HG03064 (cell line): Measurements from ENCODE around the gene ARHGEF4.
A peak's percentile ranks its signal among the peaks of the same experiment; 100 is the strongest.

ENCODE experiments used
- ATAC-seq: cut with Tn5 transposase; IDR thresholded peaks from one replicate; pipeline ENCODE4 v1.9.1; 2021; ENCODE audit warnings: low read depth; ENCODE audit not compliant: unreplicated experiment

ARHGEF4 gene

DNA sequence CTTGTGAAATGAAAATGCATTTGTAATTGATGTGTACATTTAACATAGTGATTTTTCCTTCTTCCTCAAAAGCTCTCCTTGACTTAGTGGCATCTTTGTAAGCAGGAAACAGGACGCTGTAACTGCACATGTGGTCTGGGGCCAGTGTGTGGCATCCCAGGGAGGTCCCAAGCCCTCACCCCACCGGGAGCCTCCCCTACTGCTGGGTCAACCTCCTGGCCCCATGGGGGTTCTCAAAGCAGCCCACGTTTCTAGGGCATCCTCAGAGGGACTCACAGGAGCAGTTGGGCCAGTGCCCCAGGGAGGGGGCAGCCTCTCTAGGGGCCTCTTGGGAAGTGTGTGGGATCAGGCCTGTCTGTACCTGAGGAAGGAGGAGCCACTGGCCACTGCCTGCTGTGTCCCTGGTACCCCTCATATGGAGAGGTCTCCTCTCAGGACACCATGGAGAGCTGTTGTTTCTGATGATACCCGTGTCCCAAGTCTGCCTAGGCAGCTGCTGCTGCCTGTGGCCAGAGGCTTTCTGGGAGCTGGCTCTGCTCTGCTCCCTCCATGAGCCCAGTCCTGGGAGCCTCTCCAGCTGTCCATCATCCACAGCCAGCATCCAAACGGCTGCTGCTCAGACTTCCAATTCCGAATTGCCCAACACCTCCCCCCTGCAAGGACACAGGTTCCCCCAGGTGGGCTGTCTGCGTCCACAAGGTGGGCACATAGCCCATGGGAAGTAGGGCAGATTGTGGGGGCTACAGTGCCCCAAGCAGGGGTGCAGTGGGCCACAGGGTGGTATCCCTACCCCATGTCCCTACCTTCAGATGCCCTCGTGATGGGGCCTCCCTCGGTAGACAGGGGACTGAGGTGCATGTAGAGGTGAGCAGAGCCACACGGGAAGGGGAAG is 13.4 kb downstream of the ARHGEF4 start:
- no peak for ATAC-seq

GRCh38 chr2:130850788-130851623 is 14.3 kb downstream of the ARHGEF4 start:
- ATAC-seq: no peak

- ATAC-seq: no peak
Observed at GRCh38 chr2:130851624-130852382, 15.1 kb downstream of the ARHGEF4 start.

- no peak for ATAC-seq
Observed at GRCh38 chr2:130852521-130853115, 15.9 kb downstream of the ARHGEF4 start.

DNA sequence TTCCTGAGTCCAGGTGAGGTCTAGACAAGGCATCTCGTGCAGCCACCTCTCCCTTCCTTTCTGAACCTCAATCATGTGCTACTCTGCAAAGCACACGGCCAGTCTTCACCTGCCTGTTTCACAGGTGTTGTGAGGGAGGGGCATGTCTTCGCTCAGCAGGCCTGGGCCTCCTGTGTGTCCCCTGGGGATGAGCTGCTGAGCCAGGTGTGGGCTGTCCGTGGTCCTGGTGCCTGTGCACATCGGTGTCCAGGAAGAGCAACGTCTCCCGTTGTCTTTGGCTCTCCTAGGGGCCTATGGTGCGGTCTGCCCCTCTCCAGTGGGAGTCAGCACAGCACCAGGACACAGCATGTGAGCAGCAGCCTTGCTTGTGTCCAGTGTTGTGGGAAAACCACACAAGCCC is 16.7 kb downstream of the ARHGEF4 start:
- ATAC-seq: no peak

- no peak for ATAC-seq
Observed at GRCh38 chr2:130854301-130854700, 17.6 kb downstream of the ARHGEF4 start.

DNA sequence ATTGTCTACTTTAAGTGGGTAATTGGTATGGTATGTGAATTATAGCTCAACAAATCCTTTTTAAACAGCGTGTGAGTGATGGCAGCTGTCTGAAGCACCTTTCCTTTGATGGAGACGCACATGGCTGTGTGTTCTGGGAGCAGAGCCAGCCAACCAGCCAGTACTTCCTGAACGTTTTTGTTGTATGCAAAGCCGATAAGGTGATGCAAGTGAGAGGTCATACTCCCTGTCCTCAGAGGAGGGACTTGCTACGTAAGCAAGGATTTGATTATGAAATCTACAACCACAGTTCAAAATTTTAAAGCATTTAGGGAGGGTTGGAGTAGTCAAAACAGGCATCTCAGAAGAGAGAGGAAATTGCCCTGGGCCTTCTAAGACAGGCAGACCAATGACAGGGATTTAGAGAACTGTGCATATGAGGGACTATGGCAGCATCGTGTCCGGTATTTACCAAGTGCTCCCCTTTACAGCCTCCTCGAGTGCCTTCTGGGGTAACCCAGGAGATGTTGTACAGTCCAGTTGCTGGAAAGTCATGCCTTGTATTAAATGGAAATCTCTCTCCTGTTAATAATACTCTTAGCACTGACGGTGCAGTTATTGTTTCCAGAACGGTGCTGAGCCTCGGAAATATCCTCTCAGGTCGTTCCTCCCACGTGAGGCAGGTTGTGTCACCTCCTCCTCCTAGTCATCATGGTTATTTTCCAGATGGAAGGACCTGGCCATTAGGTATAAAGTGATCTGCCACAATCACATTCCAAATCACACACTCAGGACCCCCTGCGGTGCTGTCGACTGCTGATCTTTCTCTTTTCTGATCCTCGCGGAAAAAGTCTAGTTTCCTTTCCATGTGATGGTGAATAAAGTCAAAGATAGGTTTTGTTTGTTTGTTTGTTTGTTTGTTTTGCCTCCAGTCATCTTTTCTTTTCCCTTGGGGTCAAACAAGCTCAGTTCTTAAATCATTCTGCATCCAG is 28.4 kb downstream of the ARHGEF4 start:
- no peak for ATAC-seq

- ATAC-seq: no peak
Observed at GRCh38 chr2:130869441-130870160, 32.9 kb downstream of the ARHGEF4 start.

- ATAC-seq: no peak
Observed at GRCh38 chr2:130870161-130870485, 33.4 kb downstream of the ARHGEF4 start.

DNA sequence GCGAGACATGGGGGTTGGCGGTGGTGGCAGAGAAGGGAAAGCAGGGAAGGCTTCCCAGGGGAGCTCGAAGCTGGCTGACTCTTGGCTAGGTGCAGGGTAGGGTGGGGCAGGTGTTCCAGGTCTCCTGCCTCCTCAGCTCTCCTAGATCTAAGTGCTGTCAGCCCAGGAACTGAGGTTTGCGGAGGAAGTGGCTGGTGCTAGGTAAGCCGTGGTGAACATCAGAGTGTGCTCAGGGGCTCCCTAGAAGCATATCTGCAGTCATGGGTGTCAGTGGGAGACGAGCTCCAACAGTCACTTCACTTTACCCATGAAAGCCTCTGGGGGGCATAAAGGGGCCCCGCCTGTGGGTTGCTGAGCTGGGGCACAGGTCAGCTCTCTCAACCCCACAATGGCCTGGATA is 34.1 kb downstream of the ARHGEF4 start:
- ATAC-seq: no peak

DNA sequence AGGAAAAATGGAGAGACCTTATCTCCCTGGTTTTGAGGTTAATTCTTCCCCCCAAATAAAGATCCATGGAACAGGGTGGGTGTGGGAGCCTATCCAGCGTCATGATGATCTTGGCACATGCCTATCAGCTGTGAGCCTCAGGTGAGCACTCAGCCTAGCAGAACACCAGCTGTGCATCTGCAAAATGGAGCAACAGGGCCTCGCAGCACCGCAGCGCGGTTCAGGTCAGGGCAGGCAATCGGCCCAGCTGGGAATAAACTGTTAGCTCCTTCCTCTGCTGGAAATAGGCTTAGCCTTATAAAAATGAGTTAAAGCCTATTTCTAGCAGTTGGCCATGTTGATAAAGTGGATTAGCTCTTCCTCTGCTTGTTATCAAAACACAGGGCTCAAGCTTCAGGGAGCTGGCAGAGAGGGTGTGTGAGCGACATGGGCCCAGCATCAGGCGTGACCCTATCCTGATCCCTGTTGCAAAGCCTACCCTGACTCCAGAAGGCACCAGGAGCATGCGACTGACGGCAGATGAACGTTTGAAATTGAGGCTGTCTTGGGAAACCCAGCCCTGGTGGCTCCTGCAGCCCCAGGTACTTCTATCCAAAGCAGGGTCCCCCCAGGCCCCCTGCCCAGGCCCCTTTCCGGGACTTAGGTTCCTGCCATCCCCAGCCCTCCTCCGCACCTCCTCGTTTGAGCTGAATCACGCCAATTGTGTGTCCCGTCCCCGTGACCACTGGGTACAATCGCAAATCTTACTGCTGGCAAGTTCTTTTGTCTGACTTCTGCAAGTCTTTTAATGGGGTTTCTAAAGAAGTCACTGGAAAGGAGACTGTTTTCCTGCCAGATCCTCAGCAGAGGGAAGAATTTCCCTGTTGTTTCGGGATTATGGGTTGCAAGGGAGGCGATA is 35.4 kb downstream of the ARHGEF4 start:
- no peak for ATAC-seq

DNA sequence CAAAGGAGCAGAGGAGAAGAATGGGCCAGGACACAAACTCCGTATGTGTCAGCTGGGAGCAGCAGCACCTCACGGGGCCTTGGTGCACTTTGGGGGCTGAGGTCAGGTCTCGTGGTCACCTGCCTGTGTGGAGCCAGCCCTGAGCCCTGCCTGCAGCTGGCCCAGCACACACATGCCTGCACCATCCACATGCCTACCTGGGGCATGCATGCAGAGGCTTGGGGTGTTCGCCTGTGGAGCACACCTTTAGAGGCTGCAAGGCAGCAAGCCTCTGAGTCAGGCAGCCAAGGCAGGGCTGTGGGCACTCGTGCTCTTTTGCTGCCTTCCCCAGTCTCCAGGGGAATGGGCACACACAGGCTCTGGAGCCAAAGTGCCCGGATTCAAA is 36.0 kb downstream of the ARHGEF4 start:
- no peak for ATAC-seq

DNA sequence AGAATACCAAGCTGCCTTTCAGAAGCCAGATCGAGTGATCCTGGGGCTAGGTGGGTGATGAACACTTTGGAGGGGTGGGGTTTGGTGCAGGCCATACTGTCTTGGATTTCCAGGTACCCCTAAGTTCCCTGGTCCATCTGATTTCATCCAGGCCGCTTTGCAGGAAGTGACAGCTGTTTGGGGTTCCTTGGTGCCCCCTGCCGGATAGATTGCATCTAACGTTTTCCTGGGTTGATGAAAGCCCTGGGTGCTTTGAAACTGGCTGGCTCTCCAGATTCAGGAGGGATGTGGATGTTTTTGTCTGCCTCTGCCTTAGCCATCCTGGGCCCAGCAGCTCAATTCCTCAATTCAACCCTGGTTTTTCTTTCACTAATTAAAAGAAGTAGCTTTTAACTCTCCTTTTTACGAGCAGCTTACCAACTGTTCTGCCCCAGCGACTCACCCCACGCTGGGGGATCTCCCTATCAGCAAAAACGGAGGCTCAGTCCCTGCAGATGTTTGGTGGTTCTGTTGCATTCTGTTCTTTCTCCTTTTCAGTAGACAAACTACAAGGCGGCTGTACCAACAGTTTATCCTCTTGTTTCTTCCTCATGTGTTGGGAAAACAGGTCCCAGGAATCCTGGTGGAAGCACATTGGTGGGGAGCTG is 37.1 kb downstream of the ARHGEF4 start:
- ATAC-seq: peak; percentile 69

- no peak for ATAC-seq
Observed at GRCh38 chr2:130874512-130874911, 37.8 kb downstream of the ARHGEF4 start.

DNA sequence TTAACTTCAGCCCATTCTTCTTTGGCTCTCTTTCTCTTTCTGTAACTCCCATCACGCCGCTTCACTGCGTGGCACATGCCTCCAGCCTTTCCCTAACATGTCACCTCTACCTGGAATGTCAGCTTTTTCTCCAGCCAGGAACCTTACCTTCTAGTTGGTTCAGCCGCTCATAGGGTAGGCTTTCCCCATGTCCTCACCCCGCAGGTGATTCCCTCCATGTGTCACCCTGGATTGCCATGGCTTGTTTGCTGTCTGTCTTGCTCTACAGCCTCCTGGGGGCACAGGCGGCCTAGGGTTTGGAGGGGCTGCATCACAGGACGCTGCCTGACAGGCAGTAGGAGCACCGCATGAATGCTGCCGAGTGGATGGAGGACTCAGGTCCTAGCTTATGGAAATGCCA is 39.2 kb downstream of the ARHGEF4 start:
- no peak for ATAC-seq

DNA sequence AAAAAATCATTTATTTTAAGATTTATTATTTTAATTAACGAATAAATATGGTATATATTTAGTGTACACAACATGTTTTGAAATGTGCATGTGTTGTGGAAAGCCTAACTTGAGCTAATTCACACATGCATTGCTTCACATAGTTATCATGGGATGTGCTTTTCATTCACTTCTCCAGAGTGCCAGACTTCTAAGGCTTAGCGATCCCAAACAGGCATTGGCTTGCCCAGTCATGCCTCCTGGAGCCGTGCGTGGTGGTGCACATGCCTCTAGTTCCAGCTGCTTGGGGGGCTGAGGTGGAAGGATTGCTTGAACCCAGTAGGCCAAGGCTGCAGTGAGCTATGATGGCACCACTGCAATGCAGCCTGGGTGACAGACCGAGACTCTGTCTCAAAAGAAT is 40.5 kb downstream of the ARHGEF4 start:
- ATAC-seq: no peak

DNA sequence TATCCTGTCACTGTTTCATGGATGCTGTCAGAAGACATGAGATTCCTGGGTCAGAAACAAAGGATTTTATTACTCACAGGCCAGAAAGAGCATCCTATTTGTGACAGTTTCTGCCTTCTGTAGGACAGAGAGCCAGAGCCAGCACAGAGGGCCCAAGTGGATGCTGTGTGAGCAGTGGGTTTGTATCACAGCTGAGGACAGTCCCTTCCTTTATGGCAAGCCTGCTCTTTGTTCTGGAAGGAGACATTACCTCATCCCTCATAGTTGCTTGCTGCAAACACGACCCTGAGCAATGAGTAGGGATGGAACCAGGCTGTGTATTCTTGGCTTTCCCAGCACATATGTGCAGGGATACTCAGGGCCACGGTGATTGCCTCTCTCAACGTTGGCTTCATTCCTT is 41.6 kb downstream of the ARHGEF4 start:
- no peak for ATAC-seq
